ENCODE results near the gene MMP19.

DNA sequence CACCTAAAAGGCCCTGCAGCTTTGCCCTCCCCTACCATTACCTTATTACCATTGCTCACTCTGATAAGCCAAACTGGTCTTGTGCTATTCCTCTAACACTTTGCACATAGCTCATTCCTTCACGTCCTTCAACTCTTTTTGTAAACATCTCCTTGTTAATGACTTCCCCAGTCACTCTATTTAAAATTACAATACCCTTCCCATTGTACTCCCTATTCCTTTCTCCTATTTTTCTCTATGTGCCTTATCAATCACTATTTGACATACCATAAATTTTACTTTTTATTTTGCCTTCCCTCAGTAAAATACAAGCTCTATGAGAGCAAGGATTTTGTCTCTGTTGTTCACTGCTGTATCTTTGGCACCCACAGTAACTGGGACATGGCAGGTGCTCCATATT, 30.6 kb downstream of the MMP19 start:
- no peak for TF ChIP-seq EZH2 (IDR thresholded peaks at IDR 0.05; ENCODE audit: insufficient read depth, poor library complexity, severe bottlenecking)
- TF ChIP-seq EZH2phosphoT487 (IDR thresholded peaks at IDR 0.05; ENCODE audit: insufficient read depth, low read depth): no peak

Measured in GM23248 (cell line).